GM12874 (cell line): ENCODE results near the gene SEMG1.

Experiments used
- TF ChIP-seq, protein P1 (sequence below): IDR thresholded peaks from 2 replicates; pipeline ENCODE4 v1.5.1; 2011; ENCODE audit warnings: low read depth, mild to moderate bottlenecking, control low read depth, low read length, moderate library complexity; ENCODE audit not compliant: insufficient read depth

The SEMG1 gene

GRCh38 chr20:45258259-45258658, 51.4 kb downstream of the SEMG1 start:
- TF ChIP-seq, protein P1, sequence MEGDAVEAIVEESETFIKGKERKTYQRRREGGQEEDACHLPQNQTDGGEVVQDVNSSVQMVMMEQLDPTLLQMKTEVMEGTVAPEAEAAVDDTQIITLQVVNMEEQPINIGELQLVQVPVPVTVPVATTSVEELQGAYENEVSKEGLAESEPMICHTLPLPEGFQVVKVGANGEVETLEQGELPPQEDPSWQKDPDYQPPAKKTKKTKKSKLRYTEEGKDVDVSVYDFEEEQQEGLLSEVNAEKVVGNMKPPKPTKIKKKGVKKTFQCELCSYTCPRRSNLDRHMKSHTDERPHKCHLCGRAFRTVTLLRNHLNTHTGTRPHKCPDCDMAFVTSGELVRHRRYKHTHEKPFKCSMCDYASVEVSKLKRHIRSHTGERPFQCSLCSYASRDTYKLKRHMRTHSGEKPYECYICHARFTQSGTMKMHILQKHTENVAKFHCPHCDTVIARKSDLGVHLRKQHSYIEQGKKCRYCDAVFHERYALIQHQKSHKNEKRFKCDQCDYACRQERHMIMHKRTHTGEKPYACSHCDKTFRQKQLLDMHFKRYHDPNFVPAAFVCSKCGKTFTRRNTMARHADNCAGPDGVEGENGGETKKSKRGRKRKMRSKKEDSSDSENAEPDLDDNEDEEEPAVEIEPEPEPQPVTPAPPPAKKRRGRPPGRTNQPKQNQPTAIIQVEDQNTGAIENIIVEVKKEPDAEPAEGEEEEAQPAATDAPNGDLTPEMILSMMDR, result no peak

DNA sequence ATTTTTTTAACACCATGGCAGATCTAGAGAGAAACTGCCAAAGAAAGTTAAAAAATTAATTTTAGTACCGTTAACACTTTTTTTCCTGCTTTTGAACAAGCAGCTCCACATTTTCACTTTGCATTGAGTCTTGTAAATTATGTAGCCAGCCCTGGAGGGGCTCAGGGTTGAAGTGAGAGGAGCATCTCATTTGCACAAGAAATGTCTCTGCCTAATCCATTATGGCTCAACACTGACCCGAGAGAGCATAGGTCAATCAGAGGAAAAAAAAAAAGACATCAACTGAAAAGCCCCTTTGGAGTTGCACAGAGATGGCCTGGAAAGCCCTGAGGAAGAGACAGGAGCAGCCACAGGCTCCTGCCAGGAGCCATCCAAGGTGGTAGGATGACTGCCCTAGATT, 51.8 kb downstream of the SEMG1 start:
- TF ChIP-seq, protein P1, result no peak
